Ishikawa (cell line): ENCODE results near the gene AKR1B15.

ENCODE experiments used
- CEBPB ChIP-seq: IDR thresholded peaks from 2 replicates; pipeline ENCODE4 v1.6.1; 2012
- CREB1 ChIP-seq: IDR thresholded peaks from 2 replicates; pipeline ENCODE4 v1.6.1; 2012; ENCODE audit warnings: low read depth
- EP300 ChIP-seq: IDR thresholded peaks from 2 replicates; pipeline ENCODE4 v1.6.1; 2012; ENCODE audit warnings: borderline replicate concordance
- FOXM1 ChIP-seq: IDR thresholded peaks from 2 replicates; pipeline ENCODE4 v1.6.1; 2012; ENCODE audit warnings: low read depth, borderline replicate concordance
- RAD21 ChIP-seq: IDR thresholded peaks from 2 replicates; pipeline ENCODE4 v1.6.1; 2012; ENCODE audit warnings: low read depth
- TAF1 ChIP-seq: IDR thresholded peaks from 2 replicates; pipeline ENCODE4 v1.6.1; 2012; ENCODE audit warnings: low read depth, mild to moderate bottlenecking
- TCF12 ChIP-seq: IDR thresholded peaks from 2 replicates; pipeline ENCODE4 v1.6.1; 2012; ENCODE audit warnings: low read depth
- YY1 ChIP-seq: IDR thresholded peaks from 2 replicates; pipeline ENCODE4 v1.6.1; 2012; ENCODE audit warnings: low read depth
- TF ChIP-seq, protein P1 (sequence below): IDR thresholded peaks from 2 replicates; pipeline ENCODE4 v1.6.1; 2012
- TF ChIP-seq, protein P2 (sequence below): IDR thresholded peaks from 2 replicates; pipeline ENCODE4 v1.6.1; 2012
- TF ChIP-seq, protein P3 (sequence below): IDR thresholded peaks from 2 replicates; pipeline ENCODE4 v1.6.1; 2012; ENCODE audit warnings: low read depth, mild to moderate bottlenecking

DNA sequence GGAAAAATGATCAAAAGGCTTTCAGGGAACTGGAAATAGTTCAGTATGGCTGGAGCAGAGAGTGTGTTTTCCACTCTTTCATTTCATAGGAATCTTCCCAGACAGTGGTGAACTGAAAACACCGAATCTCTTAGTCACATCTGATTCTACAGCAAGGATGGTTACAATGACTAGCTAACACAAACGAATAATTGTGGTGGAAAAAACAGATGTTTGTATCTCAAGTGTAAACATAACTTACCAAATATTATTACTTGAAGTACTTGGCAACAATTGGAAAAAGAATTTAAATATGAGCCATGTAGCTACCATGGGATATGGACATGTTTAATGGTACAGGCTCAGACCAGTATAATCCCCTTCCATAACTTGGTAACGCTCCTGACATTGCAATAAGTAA lies 76.6 kb downstream of the AKR1B15 start:
- no peak for TF ChIP-seq TAF1
- TF ChIP-seq CEBPB, result no peak
- TF ChIP-seq CREB1, result no peak
- TF ChIP-seq EP300, result no peak
- TF ChIP-seq TCF12, result no peak
- TF ChIP-seq RAD21, result no peak
- no peak for TF ChIP-seq YY1
- TF ChIP-seq, protein P1, sequence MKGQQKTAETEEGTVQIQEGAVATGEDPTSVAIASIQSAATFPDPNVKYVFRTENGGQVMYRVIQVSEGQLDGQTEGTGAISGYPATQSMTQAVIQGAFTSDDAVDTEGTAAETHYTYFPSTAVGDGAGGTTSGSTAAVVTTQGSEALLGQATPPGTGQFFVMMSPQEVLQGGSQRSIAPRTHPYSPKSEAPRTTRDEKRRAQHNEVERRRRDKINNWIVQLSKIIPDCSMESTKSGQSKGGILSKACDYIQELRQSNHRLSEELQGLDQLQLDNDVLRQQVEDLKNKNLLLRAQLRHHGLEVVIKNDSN, result no peak
- TF ChIP-seq, protein P2, sequence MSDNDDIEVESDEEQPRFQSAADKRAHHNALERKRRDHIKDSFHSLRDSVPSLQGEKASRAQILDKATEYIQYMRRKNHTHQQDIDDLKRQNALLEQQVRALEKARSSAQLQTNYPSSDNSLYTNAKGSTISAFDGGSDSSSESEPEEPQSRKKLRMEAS, result no peak
- TF ChIP-seq, protein P3, sequence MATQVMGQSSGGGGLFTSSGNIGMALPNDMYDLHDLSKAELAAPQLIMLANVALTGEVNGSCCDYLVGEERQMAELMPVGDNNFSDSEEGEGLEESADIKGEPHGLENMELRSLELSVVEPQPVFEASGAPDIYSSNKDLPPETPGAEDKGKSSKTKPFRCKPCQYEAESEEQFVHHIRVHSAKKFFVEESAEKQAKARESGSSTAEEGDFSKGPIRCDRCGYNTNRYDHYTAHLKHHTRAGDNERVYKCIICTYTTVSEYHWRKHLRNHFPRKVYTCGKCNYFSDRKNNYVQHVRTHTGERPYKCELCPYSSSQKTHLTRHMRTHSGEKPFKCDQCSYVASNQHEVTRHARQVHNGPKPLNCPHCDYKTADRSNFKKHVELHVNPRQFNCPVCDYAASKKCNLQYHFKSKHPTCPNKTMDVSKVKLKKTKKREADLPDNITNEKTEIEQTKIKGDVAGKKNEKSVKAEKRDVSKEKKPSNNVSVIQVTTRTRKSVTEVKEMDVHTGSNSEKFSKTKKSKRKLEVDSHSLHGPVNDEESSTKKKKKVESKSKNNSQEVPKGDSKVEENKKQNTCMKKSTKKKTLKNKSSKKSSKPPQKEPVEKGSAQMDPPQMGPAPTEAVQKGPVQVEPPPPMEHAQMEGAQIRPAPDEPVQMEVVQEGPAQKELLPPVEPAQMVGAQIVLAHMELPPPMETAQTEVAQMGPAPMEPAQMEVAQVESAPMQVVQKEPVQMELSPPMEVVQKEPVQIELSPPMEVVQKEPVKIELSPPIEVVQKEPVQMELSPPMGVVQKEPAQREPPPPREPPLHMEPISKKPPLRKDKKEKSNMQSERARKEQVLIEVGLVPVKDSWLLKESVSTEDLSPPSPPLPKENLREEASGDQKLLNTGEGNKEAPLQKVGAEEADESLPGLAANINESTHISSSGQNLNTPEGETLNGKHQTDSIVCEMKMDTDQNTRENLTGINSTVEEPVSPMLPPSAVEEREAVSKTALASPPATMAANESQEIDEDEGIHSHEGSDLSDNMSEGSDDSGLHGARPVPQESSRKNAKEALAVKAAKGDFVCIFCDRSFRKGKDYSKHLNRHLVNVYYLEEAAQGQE, result no peak
- TF ChIP-seq FOXM1, result no peak
